Neural progenitor cell (in vitro differentiated cells): ENCODE measurements around the gene STOM. TPM values are rescaled to one million over a fixed set of nuclear protein-coding genes. Genes with fewer than 3 reads are reported as not detected.

Experiments used
- DNase-seq: peaks from one replicate; pipeline ENCODE4 v3.0.0-alpha.2; 2016; ENCODE audit warnings: low spot score
- H2AFZ ChIP-seq: fragments of 200-600 bp; sonication (generic); replicated peaks from 2 replicates; pipeline ENCODE4 v1.6.1; 2016; ENCODE audit warnings: antibody characterized with exemption
- H3F3A ChIP-seq: fragments of 200-600 bp; sonication (generic); 2 replicates; pipeline ENCODE4 v1.6.1; 2016; ENCODE audit warnings: antibody characterized with exemption, low read depth
- H3K27ac ChIP-seq: fragments of 200-600 bp; sonication (generic); 2 replicates; pipeline ENCODE4 v1.5.1; 2016; ENCODE audit warnings: mild to moderate bottlenecking
- H3K27me3 ChIP-seq: fragments of 200-600 bp; sonication (generic); 2 replicates; pipeline ENCODE4 v1.6.1; 2016; ENCODE audit warnings: mild to moderate bottlenecking, moderate library complexity
- H3K36me3 ChIP-seq: fragments of 200-600 bp; sonication (generic); 2 replicates; pipeline ENCODE4 v1.5.1; 2016
- H3K4me1 ChIP-seq: fragments of 200-600 bp; sonication (generic); 2 replicates; pipeline ENCODE4 v1.6.1; 2016; ENCODE audit warnings: mixed run types
- H3K4me2 ChIP-seq: fragments of 200-600 bp; sonication (generic); 2 replicates; pipeline ENCODE4 v1.6.1; 2016
- H3K4me3 ChIP-seq: fragments of 200-600 bp; sonication (generic); 2 replicates; pipeline ENCODE4 v1.5.1; 2016
- H3K79me2 ChIP-seq: fragments of 200-600 bp; sonication (generic); 2 replicates; pipeline ENCODE4 v1.6.1; 2016; ENCODE audit warnings: low read depth
- H3K9ac ChIP-seq: fragments of 200-600 bp; sonication (generic); 2 replicates; pipeline ENCODE4 v1.6.1; 2016
- H3K9me3 ChIP-seq: fragments of 200-600 bp; sonication (generic); 2 replicates; pipeline ENCODE4 v1.5.1; 2016; ENCODE audit warnings: low read depth
- H4K20me1 ChIP-seq: fragments of 200-600 bp; sonication (generic); 2 replicates; pipeline ENCODE4 v1.6.1; 2016; ENCODE audit warnings: low read depth
- H3K27ac Mint-ChIP-seq: 3 replicates; pipeline ENCODE4 v1.8.0; 2021; ENCODE audit warnings: mixed read lengths
- H3K27me3 Mint-ChIP-seq: 2 replicates; pipeline ENCODE4 v1.8.0; 2022; ENCODE audit warnings: low read depth, mild to moderate bottlenecking, inconsistent platforms, moderate library complexity, mixed read lengths; ENCODE audit not compliant: insufficient read depth
- H3K36me3 Mint-ChIP-seq: 3 replicates; pipeline ENCODE4 v1.8.0; 2021; ENCODE audit warnings: mixed read lengths
- H3K4me1 Mint-ChIP-seq: 3 replicates; pipeline ENCODE4 v1.8.0; 2021; ENCODE audit warnings: mixed read lengths
- H3K4me3 Mint-ChIP-seq: 3 replicates; pipeline ENCODE4 v1.8.0; 2021; ENCODE audit warnings: mild to moderate bottlenecking, moderate library complexity, mixed read lengths
- H3K9me3 Mint-ChIP-seq: 3 replicates; pipeline ENCODE4 v1.8.0; 2020; ENCODE audit warnings: mixed read lengths
- CTCF ChIP-seq: fragments of 200-600 bp; sonication (generic); IDR thresholded peaks from 2 replicates; pipeline ENCODE4 v1.5.1; 2017; ENCODE audit warnings: antibody characterized with exemption, mild to moderate bottlenecking
- EZH2 ChIP-seq: fragments of 200-600 bp; sonication (generic); IDR thresholded peaks from 2 replicates; pipeline ENCODE4 v1.6.1; 2017; ENCODE audit warnings: antibody characterized with exemption, mild to moderate bottlenecking, moderate library complexity
- EZH2phosphoT487 ChIP-seq: fragments of 200-600 bp; sonication (generic); IDR thresholded peaks from 2 replicates; pipeline ENCODE4 v1.6.1; 2017; ENCODE audit warnings: antibody characterized with exemption
- total RNA-seq: library from RNA; depleted of rRNA; stranded (reverse); fragments of >200 nt; gene quantifications from 2 replicates; pipeline ENCODE4 v1.2.3, GENCODE V29; 2015; ENCODE audit warnings: low replicate concordance

The STOM gene
- total RNA-seq, 1 donor from 2014 or later, result 99.4 TPM

- peaks cover 11% of the 10 kb centered on the region for H3K27me3 Mint-ChIP-seq
- peaks cover 2% of the 10 kb centered on the region for H3K36me3 Mint-ChIP-seq
- Histone ChIP-seq H3K36me3 (no peaks in the 10 kb centered on the region), H2AFZ (no peak overlapping the region), H3K9me3 (no peaks in the 10 kb centered on the region), H3F3A (peaks cover 2% of the 10 kb centered on the region), H3K27me3 (peaks cover 22% of the 10 kb centered on the region), H3K79me2 (no peaks in the 10 kb centered on the region), H3K4me3 (no peak overlapping the region), H4K20me1 (peaks cover 8% of the 10 kb centered on the region), H3K4me1 (peaks cover 9% of the 10 kb centered on the region), H3K9ac (no peak overlapping the region), H3K4me2 (no peak overlapping the region), H3K27ac (no peak overlapping the region)
- no peak overlapping the region for H3K27ac Mint-ChIP-seq
- no peak for DNase-seq
- H3K4me1 Mint-ChIP-seq, result peaks cover 10% of the 10 kb centered on the region
- H3K4me3 Mint-ChIP-seq, result no peak overlapping the region
- no peak for TF ChIP-seq CTCF
- no peak for TF ChIP-seq EZH2phosphoT487
- no peak for TF ChIP-seq EZH2
- H3K9me3 Mint-ChIP-seq, result no peaks in the 10 kb centered on the region
Observed at GRCh38 chr9:121305269-121305994, 64.6 kb downstream of the STOM start.

DNA sequence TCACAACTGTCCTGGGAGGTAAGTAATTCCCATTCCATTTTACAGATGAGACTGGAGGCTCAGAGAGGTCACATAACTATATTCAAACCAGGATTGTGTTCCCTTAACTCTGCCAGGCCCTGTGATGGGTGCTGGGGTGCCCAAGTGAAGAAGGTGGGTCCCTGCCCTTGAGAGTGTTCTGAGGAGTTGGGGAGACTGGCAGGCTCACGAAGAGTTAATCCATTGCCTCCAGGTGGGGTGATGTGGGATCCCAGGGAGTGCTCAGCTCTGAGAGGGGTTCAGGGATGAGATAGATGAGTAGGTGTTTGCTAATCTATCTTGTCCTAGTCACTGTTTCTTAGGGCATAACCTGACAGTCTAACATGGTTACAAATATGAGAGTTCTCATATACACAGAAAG is 65.3 kb downstream of the STOM start:
- no peaks in the 10 kb centered on the region for H3K9me3 Mint-ChIP-seq
- Histone ChIP-seq H4K20me1 (peaks cover 13% of the 10 kb centered on the region), H3K4me2 (no peak overlapping the region), H3K27me3 (peaks cover 30% of the 10 kb centered on the region), H3K4me1 (peaks cover 14% of the 10 kb centered on the region), H3K4me3 (no peak overlapping the region), H3K27ac (no peak overlapping the region), H3K36me3 (no peaks in the 10 kb centered on the region), H3K9me3 (no peaks in the 10 kb centered on the region), H3F3A (peaks cover 8% of the 10 kb centered on the region), H3K9ac (no peak overlapping the region), H2AFZ (no peak overlapping the region), H3K79me2 (no peaks in the 10 kb centered on the region)
- no peak for DNase-seq
- TF ChIP-seq CTCF (no peak), EZH2phosphoT487 (no peak), EZH2 (no peak)
- peaks cover 11% of the 10 kb centered on the region for H3K27me3 Mint-ChIP-seq
- peaks cover 15% of the 10 kb centered on the region for H3K4me1 Mint-ChIP-seq
- H3K4me3 Mint-ChIP-seq, result no peak overlapping the region
- H3K27ac Mint-ChIP-seq, result no peak overlapping the region
- H3K36me3 Mint-ChIP-seq, result peaks cover 2% of the 10 kb centered on the region

- Mint-ChIP-seq H3K4me3 (no peak overlapping the region), H3K27ac (no peak overlapping the region), H3K36me3 (peaks cover 2% of the 10 kb centered on the region), H3K4me1 (peaks cover 20% of the 10 kb centered on the region), H3K9me3 (no peaks in the 10 kb centered on the region), H3K27me3 (peaks cover 12% of the 10 kb centered on the region)
- TF ChIP-seq EZH2phosphoT487 (no peak), CTCF (no peak), EZH2 (no peak)
- Histone ChIP-seq H3K27me3 (peaks cover 30% of the 10 kb centered on the region), H3K79me2 (no peaks in the 10 kb centered on the region), H4K20me1 (peaks cover 21% of the 10 kb centered on the region), H3K36me3 (no peaks in the 10 kb centered on the region), H2AFZ (no peak overlapping the region), H3K27ac (no peak overlapping the region), H3K4me2 (no peak overlapping the region), H3K9ac (no peak overlapping the region), H3K4me1 (peaks cover 22% of the 10 kb centered on the region), H3K9me3 (no peaks in the 10 kb centered on the region), H3K4me3 (no peak overlapping the region), H3F3A (peaks cover 16% of the 10 kb centered on the region)
- no peak for DNase-seq
Observed at GRCh38 chr9:121303456-121304451, 66.3 kb downstream of the STOM start.
